22Rv1 (cell line): Measurements from ENCODE around the gene ZNF329.

Experiments used
- H3K27ac ChIP-seq: fragments of 450-650 bp; 2 replicates; pipeline ENCODE4 v1.5.1; 2017
- CTCF ChIP-seq: fragments of 450-650 bp; IDR thresholded peaks from 2 replicates; pipeline ENCODE4 v1.5.1; 2017; ENCODE audit warnings: mild to moderate bottlenecking
- ZFX ChIP-seq: fragments of 450-650 bp; IDR thresholded peaks from 2 replicates; pipeline ENCODE4 v1.6.1; 2017; ENCODE audit warnings: antibody characterized with exemption, borderline replicate concordance

Gene ZNF329

DNA sequence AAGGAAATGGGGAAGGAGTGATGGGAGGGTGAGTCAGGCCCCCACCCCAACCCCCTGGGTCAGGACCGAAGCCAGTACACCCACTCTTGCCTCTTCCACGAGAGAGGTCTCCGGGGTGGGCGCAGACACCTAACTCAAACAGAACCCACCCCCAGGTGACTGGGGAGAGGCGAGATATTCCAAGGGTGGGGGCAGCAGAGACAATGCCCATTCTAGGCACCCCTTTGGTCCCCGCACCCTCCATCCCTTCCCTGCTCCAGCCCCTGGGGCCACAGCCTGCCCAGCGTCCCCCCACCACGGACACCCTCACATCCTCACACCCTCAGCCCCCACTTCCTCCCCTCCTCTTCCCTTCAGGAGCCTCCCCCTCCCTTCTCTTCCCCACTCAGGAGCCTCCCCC lies 53.2 kb downstream of the ZNF329 start:
- TF ChIP-seq CTCF (no peak), ZFX (no peak)
- H3K27ac ChIP-seq, result no peak overlapping the region

DNA sequence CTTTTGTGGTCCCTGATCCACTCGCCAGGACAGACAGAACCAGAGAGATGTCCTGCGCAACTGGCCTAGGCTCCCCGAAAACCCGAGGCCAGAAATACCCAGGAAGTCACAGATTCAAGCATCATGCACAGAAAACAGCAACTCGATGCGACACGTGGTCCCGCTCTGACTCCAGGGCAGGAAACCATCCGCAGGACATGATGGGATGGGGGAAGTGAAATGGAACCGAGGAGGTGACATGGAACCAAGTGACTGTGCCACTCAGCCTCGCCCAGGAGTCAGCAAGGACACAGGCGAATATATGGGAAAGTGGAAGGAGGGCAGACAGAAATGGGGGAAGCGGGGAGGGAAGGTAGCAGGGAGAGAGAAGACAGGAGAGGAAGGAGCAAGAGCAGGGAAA lies 53.7 kb downstream of the ZNF329 start:
- no peak overlapping the region for H3K27ac ChIP-seq
- TF ChIP-seq ZFX (no peak), CTCF (no peak)

DNA sequence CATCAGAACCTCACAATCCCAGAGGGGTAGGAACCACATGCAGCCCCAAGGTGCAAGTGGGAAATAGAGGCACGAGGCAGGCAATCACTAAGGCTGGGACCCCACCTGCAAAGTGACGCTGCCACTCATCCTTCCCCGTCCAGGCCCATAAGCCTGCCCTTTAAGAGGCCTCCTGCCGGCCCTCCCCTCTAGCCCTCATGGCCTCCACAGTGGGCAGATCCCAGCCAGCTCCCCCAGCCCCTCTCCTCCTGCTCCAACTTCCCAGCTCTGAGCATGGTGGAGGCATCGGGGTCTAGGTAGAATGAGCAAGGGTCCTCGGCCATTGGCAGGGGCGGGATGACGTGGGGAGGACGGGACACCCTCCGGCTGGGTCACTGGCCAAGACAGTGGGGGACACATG lies 55.3 kb downstream of the ZNF329 start:
- TF ChIP-seq ZFX (no peak), CTCF (no peak)
- no peak overlapping the region for H3K27ac ChIP-seq

DNA sequence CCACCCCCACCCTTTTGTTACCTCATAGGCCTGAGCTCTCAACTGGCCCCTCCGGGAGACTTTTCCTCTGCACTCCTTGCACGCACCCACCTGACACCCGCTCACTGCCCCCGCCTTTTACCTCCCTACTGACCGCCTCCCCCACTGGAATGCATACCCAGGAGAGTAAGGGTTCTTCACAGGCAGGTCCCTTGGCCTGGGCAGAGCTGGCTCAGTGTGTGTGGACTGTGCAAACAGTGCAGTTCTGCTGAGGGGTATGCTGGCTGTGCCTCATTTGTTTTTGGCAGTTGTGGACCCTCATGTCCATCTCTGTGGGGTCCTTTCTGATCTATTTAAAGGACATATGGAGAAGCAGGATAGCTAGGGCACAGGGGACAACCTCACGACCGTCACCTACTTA lies 57.5 kb downstream of the ZNF329 start:
- no peak overlapping the region for H3K27ac ChIP-seq
- TF ChIP-seq CTCF (no peak), ZFX (no peak)

- no peak for TF ChIP-seq CTCF
- no peak for TF ChIP-seq ZFX
- no peak overlapping the region for H3K27ac ChIP-seq
These were observed 59.2 kb downstream of the ZNF329 start for GRCh38 chr19:58091251-58091995.

- no peak for TF ChIP-seq ZFX
- no peak for TF ChIP-seq CTCF
- no peak overlapping the region for H3K27ac ChIP-seq
These were observed 60.7 kb downstream of the ZNF329 start for GRCh38 chr19:58089846-58090245.

DNA sequence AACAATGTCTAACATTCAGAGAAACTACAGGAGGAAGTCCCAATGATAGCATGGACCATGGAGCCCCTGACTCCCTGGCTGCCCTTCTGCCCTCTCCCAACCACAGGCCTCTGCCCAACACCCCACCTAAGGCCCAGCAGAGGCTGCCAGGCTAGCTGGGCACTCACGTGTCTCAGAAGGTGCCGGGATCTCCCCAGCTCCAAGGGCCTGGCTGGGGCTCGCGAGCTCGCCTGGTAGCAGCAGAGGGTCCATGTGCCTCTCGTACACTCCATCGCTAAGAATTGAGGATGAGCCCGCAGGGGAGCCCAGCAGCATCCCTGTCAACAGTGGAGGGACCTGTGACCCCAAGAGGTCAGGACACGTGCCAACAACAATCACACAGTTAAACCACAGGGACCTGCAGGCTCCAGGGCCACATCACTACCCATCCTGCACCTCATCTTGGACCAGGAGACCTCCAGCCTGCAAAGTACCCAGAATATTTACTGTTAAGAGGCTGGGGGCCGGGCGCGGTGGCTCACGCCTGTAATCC lies 62.0 kb downstream of the ZNF329 start:
- no peak overlapping the region for H3K27ac ChIP-seq
- no peak for TF ChIP-seq ZFX
- TF ChIP-seq CTCF, result no peak
